Measurements from ENCODE around the gene TOLLIP.

Gene TOLLIP

GRCh38 chr11:1261241-1262071, 48.0 kb downstream of the TOLLIP start:
- H2BK120ac ChIP-seq (ENCODE audit: low read depth, low read length): no peak overlapping the region
- no peaks in the 10 kb centered on the region for H3K27me3 ChIP-seq (ENCODE audit: insufficient read depth, low read length, poor library complexity)
- no peak overlapping the region for H3K9ac ChIP-seq (ENCODE audit: low read length)
- no peaks in the 10 kb centered on the region for H3K79me2 ChIP-seq (ENCODE audit: control insufficient read depth, insufficient read depth, low read length)
- H3K4me2 ChIP-seq (ENCODE audit: low read length): no peak overlapping the region
- H4K5ac ChIP-seq (ENCODE audit: low read length): no peak overlapping the region
- H3K18ac ChIP-seq (ENCODE audit: low read length): no peak overlapping the region
- DNase-seq: no peak
- H3K79me1 ChIP-seq (ENCODE audit: low read length): no peaks in the 10 kb centered on the region
- H3K56ac ChIP-seq (ENCODE audit: low read length): no peak overlapping the region
- no peak overlapping the region for H2BK5ac ChIP-seq (ENCODE audit: low read length)
- no peak overlapping the region for H3K23ac ChIP-seq (ENCODE audit: low read length)
- no peaks in the 10 kb centered on the region for H3K36me3 ChIP-seq (ENCODE audit: control insufficient read depth, insufficient read depth, low read length)
- no peak overlapping the region for H4K8ac ChIP-seq (ENCODE audit: low read depth, low read length)
- H3K27ac ChIP-seq (ENCODE audit: low read depth, low read length): no peak overlapping the region
- H3K4ac ChIP-seq (ENCODE audit: low read depth, low read length): no peak overlapping the region
- WGBS (ENCODE audit: extremely low coverage, insufficient coverage, low lambda C conversion rate): no CpG with 5 or more reads among the region's 39 CpGs
- H2AK5ac ChIP-seq (ENCODE audit: low read length): no peak overlapping the region
- no peak overlapping the region for H3K4me3 ChIP-seq (ENCODE audit: low read length)
- H3K4me1 ChIP-seq (ENCODE audit: control insufficient read depth, low read depth, low read length): no peaks in the 10 kb centered on the region
- no peak overlapping the region for H2BK15ac ChIP-seq (replicated peaks; ENCODE audit: low read depth)

- H3K18ac ChIP-seq (ENCODE audit: low read length): no peak overlapping the region
- H3K79me1 ChIP-seq (ENCODE audit: low read length): no peaks in the 10 kb centered on the region
- no peak overlapping the region for H2BK15ac ChIP-seq (replicated peaks; ENCODE audit: low read depth)
- H3K27ac ChIP-seq (ENCODE audit: low read depth, low read length): no peak overlapping the region
- no peak overlapping the region for H3K56ac ChIP-seq (ENCODE audit: low read length)
- H3K27me3 ChIP-seq (ENCODE audit: insufficient read depth, low read length, poor library complexity): no peaks in the 10 kb centered on the region
- H4K8ac ChIP-seq (ENCODE audit: low read depth, low read length): no peak overlapping the region
- H4K5ac ChIP-seq (ENCODE audit: low read length): no peak overlapping the region
- no peaks in the 10 kb centered on the region for H3K36me3 ChIP-seq (ENCODE audit: control insufficient read depth, insufficient read depth, low read length)
- H2BK5ac ChIP-seq (ENCODE audit: low read length): no peak overlapping the region
- H3K4me2 ChIP-seq (ENCODE audit: low read length): no peak overlapping the region
- no peaks in the 10 kb centered on the region for H3K79me2 ChIP-seq (ENCODE audit: control insufficient read depth, insufficient read depth, low read length)
- WGBS (ENCODE audit: extremely low coverage, insufficient coverage, low lambda C conversion rate): no CpG with 5 or more reads among the region's 17 CpGs
- H3K23ac ChIP-seq (ENCODE audit: low read length): no peak overlapping the region
- H3K4ac ChIP-seq (ENCODE audit: low read depth, low read length): no peak overlapping the region
- H3K4me1 ChIP-seq (ENCODE audit: control insufficient read depth, low read depth, low read length): no peaks in the 10 kb centered on the region
- no peak overlapping the region for H3K4me3 ChIP-seq (ENCODE audit: low read length)
- no peak overlapping the region for H2BK120ac ChIP-seq (ENCODE audit: low read depth, low read length)
- no peak for DNase-seq
- no peak overlapping the region for H3K9ac ChIP-seq (ENCODE audit: low read length)
- H2AK5ac ChIP-seq (ENCODE audit: low read length): no peak overlapping the region
These were observed 48.8 kb downstream of the TOLLIP start for GRCh38 chr11:1260620-1261019.

- H2BK5ac ChIP-seq (ENCODE audit: low read length): no peak overlapping the region
- H2AK5ac ChIP-seq (ENCODE audit: low read length): no peak overlapping the region
- H3K4me1 ChIP-seq (ENCODE audit: control insufficient read depth, low read depth, low read length): no peaks in the 10 kb centered on the region
- H3K56ac ChIP-seq (ENCODE audit: low read length): no peak overlapping the region
- H4K5ac ChIP-seq (ENCODE audit: low read length): no peak overlapping the region
- no peaks in the 10 kb centered on the region for H3K36me3 ChIP-seq (ENCODE audit: control insufficient read depth, insufficient read depth, low read length)
- no peak overlapping the region for H4K8ac ChIP-seq (ENCODE audit: low read depth, low read length)
- H3K9ac ChIP-seq (ENCODE audit: low read length): no peak overlapping the region
- no peak overlapping the region for H3K4me3 ChIP-seq (ENCODE audit: low read length)
- no peaks in the 10 kb centered on the region for H3K79me2 ChIP-seq (ENCODE audit: control insufficient read depth, insufficient read depth, low read length)
- H3K79me1 ChIP-seq (ENCODE audit: low read length): no peaks in the 10 kb centered on the region
- no peak overlapping the region for H3K18ac ChIP-seq (ENCODE audit: low read length)
- H3K4ac ChIP-seq (ENCODE audit: low read depth, low read length): no peak overlapping the region
- H3K23ac ChIP-seq (ENCODE audit: low read length): no peak overlapping the region
- DNase-seq: peak; percentile 22
- H2BK120ac ChIP-seq (ENCODE audit: low read depth, low read length): no peak overlapping the region
- no peak overlapping the region for H3K27ac ChIP-seq (ENCODE audit: low read depth, low read length)
- H3K27me3 ChIP-seq (ENCODE audit: insufficient read depth, low read length, poor library complexity): no peaks in the 10 kb centered on the region
- no peak overlapping the region for H3K4me2 ChIP-seq (ENCODE audit: low read length)
- no CpG with 5 or more reads among the region's 10 CpGs for WGBS (ENCODE audit: extremely low coverage, insufficient coverage, low lambda C conversion rate)
- no peak overlapping the region for H2BK15ac ChIP-seq (replicated peaks; ENCODE audit: low read depth)
These were observed 49.4 kb downstream of the TOLLIP start for GRCh38 chr11:1260023-1260501.

GRCh38 chr11:1259561-1259960, 49.9 kb downstream of the TOLLIP start:
- WGBS (ENCODE audit: extremely low coverage, insufficient coverage, low lambda C conversion rate): no CpG with 5 or more reads among the region's 9 CpGs

GRCh38 chr11:1259076-1259461, 50.4 kb downstream of the TOLLIP start:
- Histone ChIP-seq H4K5ac (ENCODE audit: low read length) (no peak overlapping the region), H3K4me3 (ENCODE audit: low read length) (no peak overlapping the region), H3K18ac (ENCODE audit: low read length) (no peak overlapping the region), H2BK5ac (ENCODE audit: low read length) (no peak overlapping the region), H3K4ac (ENCODE audit: low read depth, low read length) (no peak overlapping the region), H3K9ac (ENCODE audit: low read length) (no peak overlapping the region), H3K79me2 (ENCODE audit: control insufficient read depth, insufficient read depth, low read length) (no peaks in the 10 kb centered on the region), H3K56ac (ENCODE audit: low read length) (no peak overlapping the region), H4K8ac (ENCODE audit: low read depth, low read length) (no peak overlapping the region), H3K23ac (ENCODE audit: low read length) (no peak overlapping the region), H3K4me1 (ENCODE audit: control insufficient read depth, low read depth, low read length) (no peaks in the 10 kb centered on the region), H3K4me2 (ENCODE audit: low read length) (no peak overlapping the region), H2BK15ac (replicated peaks; ENCODE audit: low read depth) (no peak overlapping the region), H3K27me3 (ENCODE audit: insufficient read depth, low read length, poor library complexity) (no peaks in the 10 kb centered on the region), H2AK5ac (ENCODE audit: low read length) (no peak overlapping the region), H3K36me3 (ENCODE audit: control insufficient read depth, insufficient read depth, low read length) (no peaks in the 10 kb centered on the region), H3K79me1 (ENCODE audit: low read length) (no peaks in the 10 kb centered on the region), H2BK120ac (ENCODE audit: low read depth, low read length) (no peak overlapping the region), H3K27ac (ENCODE audit: low read depth, low read length) (no peak overlapping the region)
- no CpG with 5 or more reads among the region's 7 CpGs for WGBS (ENCODE audit: extremely low coverage, insufficient coverage, low lambda C conversion rate)
- no peak for DNase-seq

More at GRCh38 chr11:1259561-1259960, 49.9 kb downstream of the TOLLIP start:
- Histone ChIP-seq H3K9ac (ENCODE audit: low read length) (no peak overlapping the region), H3K79me1 (ENCODE audit: low read length) (no peaks in the 10 kb centered on the region), H3K4me2 (ENCODE audit: low read length) (no peak overlapping the region), H4K8ac (ENCODE audit: low read depth, low read length) (no peak overlapping the region), H3K56ac (ENCODE audit: low read length) (no peak overlapping the region), H3K27me3 (ENCODE audit: insufficient read depth, low read length, poor library complexity) (no peaks in the 10 kb centered on the region), H3K36me3 (ENCODE audit: control insufficient read depth, insufficient read depth, low read length) (no peaks in the 10 kb centered on the region), H3K27ac (ENCODE audit: low read depth, low read length) (no peak overlapping the region), H3K18ac (ENCODE audit: low read length) (no peak overlapping the region), H2AK5ac (ENCODE audit: low read length) (no peak overlapping the region), H2BK15ac (replicated peaks; ENCODE audit: low read depth) (no peak overlapping the region), H3K4me3 (ENCODE audit: low read length) (no peak overlapping the region), H3K79me2 (ENCODE audit: control insufficient read depth, insufficient read depth, low read length) (no peaks in the 10 kb centered on the region), H2BK5ac (ENCODE audit: low read length) (no peak overlapping the region), H2BK120ac (ENCODE audit: low read depth, low read length) (no peak overlapping the region), H3K23ac (ENCODE audit: low read length) (no peak overlapping the region), H3K4me1 (ENCODE audit: control insufficient read depth, low read depth, low read length) (no peaks in the 10 kb centered on the region), H4K5ac (ENCODE audit: low read length) (no peak overlapping the region), H3K4ac (ENCODE audit: low read depth, low read length) (no peak overlapping the region)
- DNase-seq: no peak

Data from mesendoderm (in vitro differentiated cells).